MM.1S (cell line): ENCODE results near the gene SSX2IP.

Source experiments
- CTCF ChIP-seq: fragments of 300-600 bp; sonication (generic); IDR thresholded peaks from 2 replicates; pipeline ENCODE4 v1.5.1; 2016; ENCODE audit warnings: antibody characterized with exemption, low read length, mixed read lengths
- EZH2 ChIP-seq: fragments of 300-600 bp; sonication (generic); optimal IDR thresholded peaks from 2 replicates; pipeline ENCODE3; 2017; ENCODE audit warnings: low read depth, mild to moderate bottlenecking, antibody characterized with exemption, low read length, mixed read lengths

DNA sequence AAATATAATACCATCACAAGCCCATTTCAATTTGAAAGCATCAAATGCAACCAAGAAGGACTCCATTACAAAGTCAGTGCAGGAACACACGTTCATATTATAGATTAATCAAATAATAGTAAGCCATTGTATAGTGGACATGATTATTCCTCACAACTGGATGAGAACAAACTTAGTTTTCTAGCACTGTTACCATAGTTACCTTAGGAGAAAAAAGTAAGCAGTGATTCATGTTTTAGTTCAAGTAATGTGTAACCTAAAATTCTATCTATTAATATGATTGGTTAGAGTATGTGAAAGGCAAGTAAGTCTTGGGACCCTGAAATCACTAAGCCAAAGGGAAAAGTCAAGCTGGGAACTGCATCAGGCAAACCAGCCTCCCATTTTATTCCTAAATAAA, 15.2 kb downstream of the SSX2IP start:
- TF ChIP-seq CTCF (no peak), EZH2 (no peak)
